Neuronal stem cell (in vitro differentiated cells): ENCODE results near the gene RIN3.

Experiments used
- DNase-seq: peaks from one replicate; pipeline ENCODE4 v3.0.0-alpha.2; 2013; ENCODE audit warnings: low spot score
- H2AFZ ChIP-seq: one replicate; pipeline ENCODE4 v1.6.1; 2013; ENCODE audit warnings: mild to moderate bottlenecking, low read length, inconsistent platforms
- H2AK5ac ChIP-seq: 2 replicates; pipeline ENCODE4 v1.6.1; 2013; ENCODE audit warnings: low read depth, mild to moderate bottlenecking, inconsistent platforms, low read length, moderate library complexity, mixed read lengths
- H2BK120ac ChIP-seq: 2 replicates; pipeline ENCODE4 v1.6.1; 2013; ENCODE audit warnings: low read depth, mild to moderate bottlenecking, inconsistent platforms, low read length, moderate library complexity, mixed read lengths
- H2BK12ac ChIP-seq: one replicate; pipeline ENCODE4 v1.6.1; 2013; ENCODE audit warnings: low read length, inconsistent platforms
- H2BK15ac ChIP-seq: 2 replicates; pipeline ENCODE4 v1.6.1; 2013; ENCODE audit warnings: mild to moderate bottlenecking, low read length, inconsistent platforms, mixed read lengths
- H2BK5ac ChIP-seq: one replicate; pipeline ENCODE4 v1.6.1; 2013; ENCODE audit warnings: inconsistent platforms, mild to moderate bottlenecking, low read length, moderate library complexity
- H3K14ac ChIP-seq: one replicate; pipeline ENCODE4 v1.6.1; 2013; ENCODE audit warnings: low read length, inconsistent platforms
- H3K18ac ChIP-seq: 2 replicates; pipeline ENCODE4 v1.6.1; 2013; ENCODE audit warnings: low read length, inconsistent platforms
- H3K23ac ChIP-seq: 2 replicates; pipeline ENCODE4 v1.6.1; 2013; ENCODE audit warnings: low read depth, mild to moderate bottlenecking, mixed read lengths, low read length, inconsistent platforms; ENCODE audit not compliant: poor library complexity
- H3K27ac ChIP-seq: replicated peaks from 3 replicates; pipeline ENCODE4 v1.5.1; 2013; ENCODE audit warnings: low read length, inconsistent platforms
- H3K27me3 ChIP-seq, 3 experiments: 2 replicates each; pipeline ENCODE4 v1.6.1; 2013; ENCODE audit warnings: low read length in 3 of 3, mild to moderate bottlenecking in 2 of 3, inconsistent platforms in 1 of 3, low read depth in 1 of 3, mixed read lengths in 1 of 3, moderate library complexity in 1 of 3; ENCODE audit not compliant: control insufficient read depth in 3 of 3, insufficient read depth in 3 of 3
- H3K36me3 ChIP-seq, 2 donors: replicated peaks in 1 of 2; 2 replicates each; pipeline ENCODE4 v1.6.1; 2013; ENCODE audit warnings: low read length in 2 of 2; ENCODE audit not compliant: control insufficient read depth in 2 of 2, insufficient read depth in 2 of 2
- H3K4ac ChIP-seq: 2 replicates; pipeline ENCODE4 v1.6.1; 2013; ENCODE audit warnings: inconsistent platforms, mild to moderate bottlenecking, low read length, moderate library complexity
- H3K4me1 ChIP-seq, 2 donors: 1 replicate in 1 of 2; 2 replicates in 1 of 2; pipeline ENCODE4 v1.6.1; 2013; ENCODE audit warnings: low read length in 2 of 2, low read depth in 1 of 2; ENCODE audit not compliant: control insufficient read depth in 2 of 2, insufficient read depth in 1 of 2
- H3K4me2 ChIP-seq: one replicate; pipeline ENCODE4 v1.6.1; 2013; ENCODE audit warnings: mild to moderate bottlenecking, low read length, inconsistent platforms; ENCODE audit not compliant: insufficient read depth, poor library complexity, severe bottlenecking
- H3K4me3 ChIP-seq, 2 donors: 2 replicates each; pipeline ENCODE4 v1.5.1; 2013; ENCODE audit warnings: low read length in 2 of 2, mild to moderate bottlenecking in 2 of 2, inconsistent platforms in 1 of 2, moderate library complexity in 1 of 2
- H3K79me1 ChIP-seq: one replicate; pipeline ENCODE4 v1.6.1; 2013; ENCODE audit warnings: low read depth, mild to moderate bottlenecking, inconsistent platforms, low read length, moderate library complexity
- H3K9ac ChIP-seq: one replicate; pipeline ENCODE4 v1.6.1; 2013; ENCODE audit warnings: mild to moderate bottlenecking, low read depth, low read length, inconsistent platforms; ENCODE audit not compliant: poor library complexity
- H3K9me3 ChIP-seq, 2 donors: replicated peaks in 1 of 2; 2 replicates each; pipeline versions ENCODE3 to v1.6.1; 2013; ENCODE audit warnings: low read length in 2 of 2, mild to moderate bottlenecking in 2 of 2, inconsistent platforms in 1 of 2, low read depth in 1 of 2, mixed read lengths in 1 of 2, moderate library complexity in 1 of 2; ENCODE audit not compliant: control insufficient read depth in 2 of 2, insufficient read depth in 1 of 2
- H4K8ac ChIP-seq: one replicate; pipeline ENCODE4 v1.6.1; 2013; ENCODE audit warnings: low read depth, mild to moderate bottlenecking, inconsistent platforms, low read length, moderate library complexity
- H4K91ac ChIP-seq: one replicate; pipeline ENCODE4 v1.6.1; 2013; ENCODE audit warnings: low read length, low read depth, mild to moderate bottlenecking, inconsistent platforms; ENCODE audit not compliant: poor library complexity
- WGBS, 2 donors: extraction: QIAGEN DNeasy Blood & Tissue Kit; methylation state at CpG; one replicate each; pipeline ENCODE4 v1.1.7; 2013; ENCODE audit warnings: missing lambda C conversion rate in 2 of 2, mixed read lengths in 1 of 2; ENCODE audit not compliant: insufficient read length in 2 of 2, insufficient replicate concordance in 1 of 2; ENCODE audit errors: extremely low coverage in 2 of 2; 5-methylcytosine and 5-hydroxymethylcytosine counted together

Gene RIN3

DNA sequence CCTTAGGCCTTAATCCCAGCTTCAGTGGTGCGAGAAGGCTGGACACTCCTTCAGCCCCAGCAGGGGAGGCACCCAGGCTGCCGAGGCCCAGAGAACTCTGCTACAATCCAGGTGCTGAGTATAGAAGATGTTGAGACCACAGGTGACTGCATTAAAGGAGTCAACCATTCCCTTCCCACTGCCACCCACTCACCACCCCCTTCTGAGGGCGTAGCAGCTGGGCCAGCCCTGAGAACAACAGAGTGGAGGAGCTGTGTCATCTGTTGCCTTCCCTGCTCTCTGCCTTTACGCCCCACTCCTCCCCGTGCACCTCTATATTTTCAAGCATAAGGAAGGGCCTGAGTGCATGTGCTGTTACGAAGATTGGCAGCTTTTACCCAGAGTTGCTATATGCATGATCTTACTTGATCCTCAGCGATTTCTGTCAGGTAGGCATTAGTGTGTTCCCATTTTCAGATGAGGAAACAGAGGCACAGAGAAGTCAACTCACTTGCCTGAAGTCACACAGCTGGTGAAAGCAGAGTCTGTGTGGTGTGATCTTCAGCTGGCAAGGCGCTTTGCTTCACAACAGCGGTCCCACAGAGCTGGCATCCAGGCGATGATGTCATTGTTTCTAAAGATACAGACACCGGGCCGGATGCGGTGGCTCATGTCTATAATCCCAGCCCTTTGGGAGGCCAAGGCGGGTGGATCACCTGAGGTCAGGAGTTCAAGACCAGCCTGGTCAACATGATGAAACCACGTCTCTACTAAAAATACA, 46.7 kb downstream of the RIN3 start:
- peaks cover 0 to 5% of the 10 kb centered on the region in 2 donors for H3K4me1 ChIP-seq
- H3K4me2 ChIP-seq = no peak overlapping the region
- no peak overlapping the region for H3K9ac ChIP-seq
- no peak overlapping the region for H2BK15ac ChIP-seq
- no peak overlapping the region for H3K18ac ChIP-seq
- H3K23ac ChIP-seq = no peak overlapping the region
- no peak overlapping the region for H2BK120ac ChIP-seq
- DNase-seq = no peak
- H3K14ac ChIP-seq = no peak overlapping the region
- no peak overlapping the region for H2BK12ac ChIP-seq
- H2AK5ac ChIP-seq = no peak overlapping the region
- H2AFZ ChIP-seq = no peak overlapping the region
- no peak overlapping the region for H3K4me3 ChIP-seq
- no peaks in the 10 kb centered on the region for H3K27me3 ChIP-seq
- H3K27ac ChIP-seq = no peak overlapping the region
- no peak overlapping the region for H4K8ac ChIP-seq
- no peak overlapping the region for H4K91ac ChIP-seq
- no peaks in the 10 kb centered on the region for H3K79me1 ChIP-seq
- H3K4ac ChIP-seq = no peak overlapping the region
- H3K36me3 ChIP-seq = peaks cover 0 to 13% of the 10 kb centered on the region in 2 donors
- WGBS, 2 donors = no CpG with 5 or more reads among the region's 15 CpGs
- no peaks in the 10 kb centered on the region for H3K9me3 ChIP-seq
- no peak overlapping the region for H2BK5ac ChIP-seq

DNA sequence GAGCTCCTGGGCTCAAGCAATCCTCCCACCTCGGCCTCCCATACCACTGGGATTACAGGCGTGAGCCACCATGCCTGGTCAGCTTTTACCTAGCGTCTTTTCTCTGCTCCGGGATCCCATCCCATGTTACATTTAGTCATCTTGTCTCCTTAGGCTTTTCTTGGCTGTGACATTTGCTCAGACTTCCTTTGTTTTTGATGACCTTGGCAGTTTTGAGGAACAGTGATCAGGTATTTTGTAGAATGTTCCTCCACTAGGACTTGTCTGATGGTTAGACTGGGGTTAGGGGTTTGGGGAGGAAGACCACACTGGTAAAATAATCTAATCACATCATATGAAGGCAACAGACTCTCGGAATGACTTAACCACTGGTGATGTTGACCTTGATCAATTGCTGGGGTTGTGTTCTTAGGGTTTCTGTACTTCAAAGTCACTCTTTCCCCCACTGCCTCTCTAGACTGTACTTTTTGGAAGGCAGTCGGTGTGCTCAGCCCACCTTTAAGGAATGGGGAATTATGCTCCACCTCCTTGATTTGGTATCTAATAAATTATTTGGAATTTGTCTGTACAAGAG, 48.4 kb downstream of the RIN3 start:
- no peak overlapping the region for H2AFZ ChIP-seq
- H3K4me1 ChIP-seq = peaks cover 0 to 7% of the 10 kb centered on the region in 2 donors
- no peak overlapping the region for H2BK120ac ChIP-seq
- H2BK5ac ChIP-seq = no peak overlapping the region
- no peak overlapping the region for H4K8ac ChIP-seq
- no peak overlapping the region for H3K4me2 ChIP-seq
- no peak overlapping the region for H2AK5ac ChIP-seq
- peaks cover 0 to 4% of the 10 kb centered on the region in 2 donors for H3K36me3 ChIP-seq
- H3K23ac ChIP-seq = no peak overlapping the region
- no CpG with 5 or more reads among the region's 6 CpGs for WGBS, 2 donors
- H3K79me1 ChIP-seq = no peaks in the 10 kb centered on the region
- no peak overlapping the region for H3K27ac ChIP-seq
- H3K4ac ChIP-seq = no peak overlapping the region
- DNase-seq = no peak
- no peak overlapping the region for H4K91ac ChIP-seq
- H2BK12ac ChIP-seq = no peak overlapping the region
- H3K9me3 ChIP-seq = peaks cover 0 to 8% of the 10 kb centered on the region in 2 donors
- no peak overlapping the region for H3K4me3 ChIP-seq
- H3K14ac ChIP-seq = no peak overlapping the region
- no peaks in the 10 kb centered on the region for H3K27me3 ChIP-seq
- no peak overlapping the region for H3K18ac ChIP-seq
- no peak overlapping the region for H3K9ac ChIP-seq
- no peak overlapping the region for H2BK15ac ChIP-seq

DNA sequence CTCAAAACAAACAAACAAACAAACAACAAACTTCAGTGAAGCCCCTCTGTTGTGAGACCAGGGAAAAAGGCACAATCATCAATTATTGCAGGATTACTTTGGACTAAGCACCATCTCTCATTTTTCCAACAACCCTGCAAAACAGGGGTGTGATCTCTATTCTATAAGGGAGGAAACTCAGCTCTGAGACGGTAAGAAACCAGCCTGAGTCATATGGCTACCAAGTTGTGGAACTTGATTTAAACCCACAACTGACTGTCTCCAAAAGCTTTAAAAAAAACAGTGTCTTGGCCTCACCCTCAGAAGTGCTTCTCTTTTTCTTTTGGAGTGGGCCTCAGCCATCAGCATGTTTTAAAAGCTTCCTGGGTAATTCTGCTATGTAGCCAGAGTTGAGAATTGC, 49.8 kb downstream of the RIN3 start:
- Histone ChIP-seq H2AFZ (no peak overlapping the region), H2BK120ac (no peak overlapping the region), H3K23ac (no peak overlapping the region), H3K27ac (no peak overlapping the region), H3K14ac (no peak overlapping the region), H3K4me3 (no peak overlapping the region), H3K4me1 (peaks cover 0 to 7% of the 10 kb centered on the region in 2 donors), H2AK5ac (no peak overlapping the region), H2BK12ac (no peak overlapping the region), H3K9ac (no peak overlapping the region), H3K79me1 (no peaks in the 10 kb centered on the region), H3K18ac (no peak overlapping the region), H3K4me2 (no peak overlapping the region), H2BK15ac (no peak overlapping the region), H3K9me3 (peaks cover 0 to 9% of the 10 kb centered on the region in 2 donors), H3K36me3 (peaks cover 0 to 2% of the 10 kb centered on the region in 2 donors), H2BK5ac (no peak overlapping the region), H3K27me3 (no peaks in the 10 kb centered on the region), H3K4ac (no peak overlapping the region), H4K8ac (no peak overlapping the region), H4K91ac (no peak overlapping the region)
- no CpG with 5 or more reads among the region's 1 CpG for WGBS, 2 donors
- no peak for DNase-seq

DNA sequence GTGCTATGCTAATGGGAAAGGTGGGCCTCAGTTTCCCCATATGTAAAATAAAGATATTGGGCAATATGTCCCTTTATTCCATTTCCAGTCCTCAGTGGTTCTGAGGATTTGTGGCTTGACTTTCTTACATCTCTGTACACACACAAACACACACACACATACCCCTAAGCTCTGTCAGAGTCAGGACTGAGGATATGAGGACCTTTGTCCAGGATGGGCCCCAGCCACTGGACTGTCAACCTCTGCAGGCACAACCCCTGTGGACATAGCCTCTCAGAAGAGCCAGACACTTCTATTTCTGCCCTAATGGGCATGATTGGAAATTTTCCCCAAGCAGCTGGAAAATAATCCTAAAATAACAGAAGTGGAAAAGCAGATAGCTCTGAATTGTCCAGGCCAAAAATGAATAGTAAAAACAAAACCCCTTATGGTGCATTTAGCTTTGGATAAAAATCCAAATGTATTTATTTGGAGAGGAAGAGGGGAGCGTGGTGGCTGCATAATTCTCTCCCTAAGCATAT, 50.2 kb downstream of the RIN3 start:
- Histone ChIP-seq H4K8ac (no peak overlapping the region), H3K27ac (no peak overlapping the region), H3K27me3 (no peaks in the 10 kb centered on the region), H3K4me2 (no peak overlapping the region), H2BK120ac (no peak overlapping the region), H3K36me3 (peaks cover 0 to 2% of the 10 kb centered on the region in 2 donors), H2AK5ac (no peak overlapping the region), H3K4me3 (no peak overlapping the region), H3K23ac (no peak overlapping the region), H3K9me3 (peaks cover 0 to 9% of the 10 kb centered on the region in 2 donors), H3K14ac (no peak overlapping the region), H3K9ac (no peak overlapping the region), H2AFZ (no peak overlapping the region), H3K18ac (no peak overlapping the region), H3K79me1 (no peaks in the 10 kb centered on the region), H3K4me1 (peaks cover 0 to 7% of the 10 kb centered on the region in 2 donors), H4K91ac (no peak overlapping the region), H3K4ac (no peak overlapping the region), H2BK5ac (no peak overlapping the region), H2BK12ac (no peak overlapping the region), H2BK15ac (no peak overlapping the region)
- WGBS, 2 donors = no CpG with 5 or more reads among the region's 1 CpG
- DNase-seq = no peak
